HG03039 (cell line): ENCODE measurements around the gene TRIM2.

Experiments
- ATAC-seq: cut with Tn5 transposase; IDR thresholded peaks from one replicate; pipeline ENCODE4 v1.9.1; 2021; ENCODE audit warnings: mild to moderate bottlenecking, moderate library complexity; ENCODE audit not compliant: unreplicated experiment

The TRIM2 gene

DNA sequence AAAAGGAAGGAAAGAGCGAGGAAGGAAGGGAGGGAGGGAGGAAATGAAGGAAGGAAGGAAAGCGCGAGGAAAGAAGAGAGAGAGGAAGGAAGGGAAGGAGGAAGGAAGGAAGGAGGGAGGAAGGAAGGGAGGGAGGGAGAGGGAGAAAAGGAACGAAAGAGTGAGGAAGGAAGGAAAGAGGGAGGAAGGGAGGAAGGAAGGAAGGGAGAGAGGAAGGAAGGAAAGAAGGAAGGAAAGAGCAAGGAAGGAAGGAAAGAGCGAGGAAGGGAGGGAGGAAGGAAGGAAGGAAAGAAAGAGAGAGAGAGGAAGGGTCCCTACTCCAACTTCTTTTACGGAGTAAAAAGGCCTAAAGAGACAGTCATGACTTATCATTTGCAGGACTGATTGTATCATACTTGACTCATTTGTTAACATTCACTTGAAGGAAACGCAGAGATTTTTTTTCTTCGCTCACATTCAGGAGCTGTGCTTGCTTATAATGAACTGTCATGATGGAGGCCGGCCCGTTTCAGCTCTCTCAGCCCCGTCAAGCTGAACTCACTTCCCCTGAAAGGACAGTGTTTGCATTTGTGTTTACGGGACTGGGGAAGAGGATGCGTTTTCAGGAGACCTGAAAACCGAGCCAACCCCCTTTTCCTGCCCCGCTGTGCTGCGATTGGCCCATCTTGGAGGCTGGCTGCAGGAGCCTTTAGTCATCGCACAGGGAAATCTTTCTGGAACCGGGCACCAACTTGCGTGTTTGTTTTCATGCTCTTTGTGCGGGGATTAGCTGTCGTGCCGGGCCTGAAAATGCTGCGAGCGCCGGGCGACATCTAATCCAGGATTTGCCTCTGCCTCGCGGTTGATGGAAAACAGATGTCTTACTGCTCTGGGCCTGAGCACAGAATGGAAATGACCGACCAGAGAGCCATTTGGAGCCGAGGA lies 17.8 kb downstream of the TRIM2 start:
- ATAC-seq, result peak; percentile 26

GRCh38 chr4:153222707-153223426 lies 18.6 kb downstream of the TRIM2 start:
- ATAC-seq, result peak; percentile 51

GRCh38 chr4:153223427-153223801 lies 19.2 kb downstream of the TRIM2 start:
- no peak for ATAC-seq

GRCh38 chr4:153223930-153224329 lies 19.7 kb downstream of the TRIM2 start:
- no peak for ATAC-seq

GRCh38 chr4:153224474-153224873 lies 20.2 kb downstream of the TRIM2 start:
- ATAC-seq, result no peak

GRCh38 chr4:153227469-153228075 lies 23.3 kb downstream of the TRIM2 start:
- no peak for ATAC-seq

DNA sequence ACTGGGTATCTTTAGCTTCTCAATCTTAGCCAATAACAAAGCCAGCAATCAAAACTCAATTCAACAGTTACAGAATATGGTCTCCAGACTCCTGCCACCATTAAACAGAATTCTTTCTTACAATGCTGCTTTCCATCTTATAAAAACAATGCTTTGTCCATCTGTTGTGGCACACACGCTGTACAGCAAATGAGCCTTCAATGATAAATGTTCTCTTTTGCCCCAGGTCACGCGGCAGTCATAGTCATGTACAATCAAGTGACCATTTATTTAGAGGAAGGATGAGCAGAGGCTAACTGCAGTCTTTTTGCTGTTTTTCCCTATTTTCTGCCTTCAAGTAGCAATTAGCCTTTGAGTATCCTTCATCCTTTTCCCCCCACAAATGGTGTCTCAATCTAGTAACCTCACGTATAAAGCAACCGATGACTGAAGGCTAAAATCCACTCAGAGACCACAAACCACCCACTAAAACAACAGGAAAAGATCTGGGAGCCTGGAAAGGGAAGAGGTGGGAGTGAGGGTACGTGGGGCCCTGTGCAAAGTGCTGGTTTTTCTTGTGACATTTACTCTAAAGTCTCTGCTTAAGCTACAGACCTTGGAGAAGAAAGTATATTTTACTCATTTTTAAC lies 24.4 kb downstream of the TRIM2 start:
- ATAC-seq, result no peak

GRCh38 chr4:153229545-153229944 lies 25.3 kb downstream of the TRIM2 start:
- no peak for ATAC-seq

DNA sequence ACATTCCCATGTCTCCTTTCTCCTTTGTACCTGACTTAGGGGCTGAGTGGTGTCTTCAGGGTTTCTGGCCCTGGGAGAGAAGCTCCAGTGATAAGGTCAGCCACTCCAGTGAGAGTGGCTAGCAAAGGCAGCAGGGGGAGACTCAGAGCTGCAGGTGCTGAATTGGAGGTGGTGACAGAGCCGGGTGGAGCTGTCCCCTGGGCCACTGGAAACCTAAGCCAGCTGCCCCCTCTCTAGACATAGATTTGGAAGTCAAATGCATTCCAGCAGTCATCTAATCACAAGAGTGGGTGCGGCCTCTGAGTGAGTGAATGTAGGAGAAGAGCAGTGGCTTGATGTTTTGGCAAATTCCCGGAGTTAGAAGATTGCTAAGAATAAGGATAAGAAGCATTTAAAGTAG lies 28.5 kb downstream of the TRIM2 start:
- no peak for ATAC-seq

DNA sequence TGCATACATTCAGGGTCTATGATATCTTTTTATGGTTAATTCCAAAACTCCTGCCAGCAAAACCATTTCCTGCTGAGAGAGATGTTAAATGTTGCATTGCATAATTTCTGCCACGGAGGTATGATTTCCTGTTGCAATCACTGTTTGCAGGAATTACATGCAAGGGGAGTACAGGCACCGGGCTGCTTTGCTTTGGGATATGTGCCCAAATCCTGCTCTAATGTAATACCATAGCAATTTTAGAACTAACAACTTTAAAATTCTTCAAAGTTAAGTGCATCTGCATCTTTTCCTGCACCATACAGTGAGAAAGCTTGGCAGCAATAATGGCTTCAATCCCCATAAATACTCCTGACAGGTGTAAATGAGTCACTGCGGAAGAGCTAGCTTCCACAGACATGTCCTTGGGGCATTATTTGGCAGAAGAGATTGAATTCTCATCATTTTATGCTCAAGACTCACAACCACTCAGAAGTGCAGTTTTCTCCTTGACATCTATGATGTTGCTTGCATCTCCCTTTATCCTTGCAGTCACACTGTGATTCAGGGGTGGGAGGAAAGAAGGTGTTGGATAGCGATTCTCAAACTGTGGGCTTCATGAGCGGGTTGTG lies 29.6 kb downstream of the TRIM2 start:
- ATAC-seq, result no peak

DNA sequence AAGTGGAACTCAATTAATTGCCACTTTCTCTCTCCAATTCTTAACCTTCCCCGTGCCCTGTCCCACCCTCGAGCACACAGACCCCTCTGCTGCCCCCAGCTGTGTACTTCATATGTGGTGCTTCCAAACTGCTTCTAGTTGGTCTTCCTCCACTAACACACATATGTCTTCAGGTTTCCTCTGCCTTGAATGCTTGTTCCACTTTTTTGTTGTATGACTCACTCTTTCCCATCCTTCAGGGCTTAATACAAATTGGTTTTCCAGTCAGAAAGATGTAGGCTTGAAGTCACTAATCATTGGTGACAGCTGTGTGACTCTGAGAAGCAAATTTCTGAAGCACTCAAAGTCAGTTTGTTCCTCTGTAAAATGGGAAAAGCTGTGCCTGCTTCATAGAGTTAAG lies 30.6 kb downstream of the TRIM2 start:
- ATAC-seq, result no peak

DNA sequence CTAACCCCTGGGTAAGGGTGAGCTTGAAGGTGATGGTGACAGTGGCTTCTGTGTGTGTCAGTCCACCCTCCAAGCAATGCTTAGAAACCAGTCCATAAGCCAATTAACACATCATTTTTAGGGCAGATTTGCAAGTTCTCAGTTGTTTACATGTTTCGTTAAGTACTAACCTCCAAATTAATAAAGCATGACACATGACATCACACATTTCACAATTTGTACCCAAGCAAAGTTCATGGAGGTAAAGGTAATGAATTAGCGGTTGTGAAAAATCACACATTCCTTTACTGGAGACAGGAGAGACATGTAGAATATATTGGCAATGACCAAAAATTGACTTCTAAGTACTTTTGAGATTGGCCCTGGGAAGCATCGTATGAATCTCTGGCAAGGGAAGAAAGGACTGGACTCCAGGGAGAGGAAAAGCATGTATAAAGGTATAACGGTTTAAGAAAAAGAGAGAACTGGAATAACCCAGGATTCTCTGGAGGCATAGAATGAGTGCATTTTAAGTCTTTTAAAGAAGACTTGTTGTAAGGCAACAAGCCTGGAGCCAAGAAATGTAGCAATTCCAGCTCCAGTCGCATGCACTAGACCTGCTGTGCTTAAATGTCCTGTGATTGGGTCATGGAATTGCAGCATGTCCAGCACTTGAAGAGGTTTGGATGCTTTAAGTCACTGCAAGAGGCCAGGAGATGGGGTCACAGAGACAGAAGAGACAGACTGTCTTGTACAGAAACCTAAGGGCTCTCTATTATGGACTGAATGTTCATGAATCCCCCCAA lies 34.1 kb downstream of the TRIM2 start:
- ATAC-seq, result no peak

GRCh38 chr4:153239409-153239808 lies 35.2 kb downstream of the TRIM2 start:
- no peak for ATAC-seq

- no peak for ATAC-seq
These were observed 37.1 kb downstream of the TRIM2 start for GRCh38 chr4:153241295-153241694.

GRCh38 chr4:153241970-153242838 lies 38.0 kb downstream of the TRIM2 start:
- no peak for ATAC-seq

GRCh38 chr4:153242839-153243324 lies 38.6 kb downstream of the TRIM2 start:
- ATAC-seq, result no peak

- ATAC-seq, result no peak
These were observed 39.2 kb downstream of the TRIM2 start for GRCh38 chr4:153243468-153243867.

- no peak for ATAC-seq
These were observed 40.7 kb downstream of the TRIM2 start for GRCh38 chr4:153244969-153245368.

DNA sequence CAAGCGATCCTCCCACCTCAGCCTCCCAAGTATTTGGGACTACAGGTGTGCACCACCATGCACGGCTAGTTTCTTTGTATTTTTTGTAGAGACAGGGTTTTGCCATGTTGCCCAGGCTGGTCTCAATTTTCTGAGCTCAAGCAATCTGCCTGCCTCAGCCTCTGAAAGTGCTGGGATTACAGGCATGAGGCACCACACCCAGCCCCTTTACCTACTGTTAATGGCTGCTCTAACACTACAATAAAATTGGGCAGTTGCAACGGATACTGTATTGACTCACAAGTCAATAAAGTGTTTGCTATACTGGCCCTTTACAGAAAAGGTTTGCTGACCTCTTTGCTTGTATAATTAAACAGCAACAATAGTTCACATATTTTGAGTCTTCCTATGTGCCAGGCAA lies 41.5 kb downstream of the TRIM2 start:
- ATAC-seq, result no peak
